Breast epithelium (tissue), 4 donors: Measurements from ENCODE around the gene MELTF. TPM values are rescaled to one million over a fixed set of nuclear protein-coding genes. Genes with fewer than 3 reads are reported as not detected.
A peak's percentile ranks its signal among the peaks of the same experiment; 100 is the strongest.

Experiments used
- DNase-seq, 2 donors: peaks; one replicate each; pipeline ENCODE4 v3.0.0-alpha.2; 2019; ENCODE audit warnings: low spot score in 2 of 2
- H3K27ac ChIP-seq, 2 donors: fragments of 200-600 bp; sonication (generic) in 1 of 2; one replicate each; pipeline ENCODE4 v1.5.1; 2016 to 2019; ENCODE audit warnings: mild to moderate bottlenecking in 1 of 2
- H3K27me3 ChIP-seq, 2 donors: fragments of 200-600 bp; sonication (generic) in 1 of 2; one replicate each; pipeline versions ENCODE4 v1.5.1 to v1.6.0; 2017 to 2019; ENCODE audit warnings: control low read depth in 1 of 2, mild to moderate bottlenecking in 1 of 2
- H3K36me3 ChIP-seq: fragments of 200-600 bp; one replicate; pipeline ENCODE4 v1.5.1; 2019
- H3K4me1 ChIP-seq, 2 donors: fragments of 200-600 bp; sonication (generic); one replicate each; pipeline ENCODE4 v1.5.1; 2016 to 2019; ENCODE audit warnings: control low read depth in 1 of 2
- H3K4me3 ChIP-seq, 3 donors: fragments of 200-600 bp; sonication (generic); 1 replicate in 2 of 3; 2 replicates in 1 of 3; pipeline ENCODE4 v1.5.1; 2016 to 2019; ENCODE audit warnings: mild to moderate bottlenecking in 3 of 3, moderate library complexity in 2 of 3
- H3K9me3 ChIP-seq, 2 donors: fragments of 200-600 bp; sonication (generic) in 1 of 2; one replicate each; pipeline ENCODE4 v1.5.1; 2016 to 2019; ENCODE audit warnings: control low read depth in 1 of 2
- POLR2A ChIP-seq: fragments of 450-650 bp; IDR thresholded peaks from one replicate; pipeline ENCODE4 v1.6.1; 2016; ENCODE audit warnings: antibody characterized with exemption, mild to moderate bottlenecking, moderate library complexity
- POLR2AphosphoS5 ChIP-seq, 3 donors: sonication (generic); formaldehyde crosslinking; IDR thresholded peaks; one replicate each; pipeline ENCODE4 v1.6.1; 2017; ENCODE audit warnings: antibody characterized with exemption in 3 of 3
- intact Hi-C: fragments of 100-400 bp; cut with DNase I; formaldehyde crosslinking; loops from one replicate; pipeline ENCODE4 v1.15.1; 2023; ENCODE audit warnings: low total_unique reads
- total RNA-seq, 3 donors: library from RNA; depleted of rRNA; stranded (reverse); fragments of >200 nt; gene quantifications; one replicate each; pipeline ENCODE4 v1.1.0, GENCODE V29; 2016
- TF ChIP-seq, protein P1 (sequence below), 3 donors: fragments of 450-650 bp; IDR thresholded peaks; one replicate each; pipeline ENCODE4 v1.5.1; 2016 to 2017; ENCODE audit warnings: antibody characterized with exemption in 3 of 3, mild to moderate bottlenecking in 3 of 3, moderate library complexity in 3 of 3

MELTF gene
- total RNA-seq, 3 donors from 2014 or later: 7.2 to 58.2 (median 10.2) TPM

GRCh38 chr3:196968233-196969133 lies 61.1 kb downstream of the MELTF start, which contains the start of gene PIGZ:
PIGZ (minus strand) TSS chr3:196968833; CDS start chr3:196952031, 16,802 bp downstream.
- intact Hi-C loops: no loop called here
- H3K27ac ChIP-seq: peak within 1 kb of the TSS; percentile 54 to 72
- peaks cover 0 to 5% of the 10 kb centered on the region in 2 donors for H3K4me1 ChIP-seq
- H3K27me3 ChIP-seq: no peaks in the 10 kb centered on the region
- TF ChIP-seq POLR2AphosphoS5 (IDR thresholded peaks at IDR 0.05): no peak
- TF ChIP-seq, protein P1, sequence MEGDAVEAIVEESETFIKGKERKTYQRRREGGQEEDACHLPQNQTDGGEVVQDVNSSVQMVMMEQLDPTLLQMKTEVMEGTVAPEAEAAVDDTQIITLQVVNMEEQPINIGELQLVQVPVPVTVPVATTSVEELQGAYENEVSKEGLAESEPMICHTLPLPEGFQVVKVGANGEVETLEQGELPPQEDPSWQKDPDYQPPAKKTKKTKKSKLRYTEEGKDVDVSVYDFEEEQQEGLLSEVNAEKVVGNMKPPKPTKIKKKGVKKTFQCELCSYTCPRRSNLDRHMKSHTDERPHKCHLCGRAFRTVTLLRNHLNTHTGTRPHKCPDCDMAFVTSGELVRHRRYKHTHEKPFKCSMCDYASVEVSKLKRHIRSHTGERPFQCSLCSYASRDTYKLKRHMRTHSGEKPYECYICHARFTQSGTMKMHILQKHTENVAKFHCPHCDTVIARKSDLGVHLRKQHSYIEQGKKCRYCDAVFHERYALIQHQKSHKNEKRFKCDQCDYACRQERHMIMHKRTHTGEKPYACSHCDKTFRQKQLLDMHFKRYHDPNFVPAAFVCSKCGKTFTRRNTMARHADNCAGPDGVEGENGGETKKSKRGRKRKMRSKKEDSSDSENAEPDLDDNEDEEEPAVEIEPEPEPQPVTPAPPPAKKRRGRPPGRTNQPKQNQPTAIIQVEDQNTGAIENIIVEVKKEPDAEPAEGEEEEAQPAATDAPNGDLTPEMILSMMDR (IDR thresholded peaks at IDR 0.05): no peak
- TF ChIP-seq POLR2A: no peak
- H3K9me3 ChIP-seq: no peaks in the 10 kb centered on the region
- no peaks in the 10 kb centered on the region for H3K36me3 ChIP-seq
- DNase-seq: no peak
- peak within 1 kb of the TSS; percentile 69 to 97 (median 78) for H3K4me3 ChIP-seq

DNA sequence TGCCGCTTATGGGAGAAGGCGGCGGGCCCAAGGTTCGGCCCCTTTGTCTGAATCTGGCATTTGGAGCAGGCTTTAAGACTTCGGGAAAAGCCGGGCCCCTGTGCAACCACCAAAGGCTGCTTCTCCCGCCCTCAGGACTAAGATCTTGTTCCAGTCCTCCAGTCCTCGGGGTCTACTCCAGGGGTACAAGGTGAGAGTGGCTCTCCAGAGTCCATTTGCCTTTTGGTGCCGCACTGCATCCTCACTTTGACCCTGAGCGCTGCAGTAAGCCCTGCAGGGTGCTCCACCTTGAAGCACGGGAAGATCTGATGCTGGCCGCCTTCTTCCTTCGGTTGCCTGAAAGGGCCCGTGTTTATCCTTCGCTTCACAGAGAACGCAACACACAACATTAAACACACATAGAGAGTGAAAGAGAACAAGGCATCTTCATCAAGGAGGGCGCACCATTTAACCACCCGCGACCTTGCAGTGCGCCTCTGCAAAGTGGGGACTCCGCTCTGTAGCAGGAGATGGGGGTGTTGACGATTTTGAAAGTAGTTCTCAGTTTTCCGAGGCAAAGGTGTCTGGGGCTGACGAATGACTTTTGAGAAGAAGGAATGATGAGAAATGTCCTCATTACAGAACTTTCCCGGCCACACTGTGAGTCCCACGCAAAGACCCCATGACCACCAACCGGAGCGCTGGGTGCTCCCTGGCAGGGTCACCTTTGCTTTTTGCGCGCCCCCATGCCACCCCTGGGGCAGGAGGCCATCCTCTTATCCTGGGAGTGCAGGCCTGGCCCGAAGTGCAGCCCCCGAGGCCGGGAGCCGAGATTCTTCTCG lies 62.0 kb downstream of the MELTF start:
- TF ChIP-seq POLR2AphosphoS5 (IDR thresholded peaks at IDR 0.05) (no peak), POLR2A (no peak)
- TF ChIP-seq, protein P1 (IDR thresholded peaks at IDR 0.05): no peak

DNA sequence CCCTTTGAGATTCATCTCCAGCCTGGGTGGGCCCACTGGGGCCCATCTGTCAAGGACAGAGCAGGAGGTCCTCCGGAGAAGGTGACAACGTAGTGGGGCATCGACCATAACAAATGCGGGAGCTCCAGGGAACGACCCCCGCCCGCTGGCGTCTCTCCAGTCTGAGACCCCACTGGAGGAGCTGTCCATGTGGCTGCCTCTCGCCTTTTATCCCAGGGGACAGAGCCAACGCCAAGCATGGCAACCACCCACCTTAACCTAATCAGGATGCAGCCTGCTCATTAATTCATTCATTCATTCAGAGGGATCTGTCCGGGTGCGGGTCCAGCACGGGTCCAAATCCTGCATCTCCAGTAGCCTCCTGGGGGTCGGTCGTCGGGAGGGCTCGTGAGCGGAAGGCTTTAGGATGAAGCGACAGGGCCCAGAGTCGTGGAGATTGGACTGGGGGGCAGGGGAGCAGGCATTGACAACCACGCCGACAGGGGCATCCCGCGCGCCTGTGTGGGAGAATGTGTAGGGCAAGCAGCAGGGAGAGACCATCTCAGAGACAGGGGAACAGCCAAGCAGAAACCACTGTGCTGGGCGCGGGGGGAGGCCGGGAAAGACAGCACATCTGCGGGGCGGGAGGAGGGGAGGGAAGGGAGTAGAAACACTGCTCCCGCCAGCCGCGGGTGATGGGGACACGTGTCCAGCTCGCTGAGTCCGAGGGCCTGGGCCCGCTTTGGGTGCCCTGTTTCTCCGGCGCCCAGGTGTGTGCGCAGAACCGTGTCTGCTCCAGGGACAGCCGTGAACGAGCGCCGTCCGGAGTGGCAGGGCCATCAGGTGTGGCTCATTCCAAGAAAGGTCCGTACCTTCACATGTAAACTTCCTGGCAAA lies 62.9 kb downstream of the MELTF start:
- H3K4me1 ChIP-seq: peaks cover 0 to 5% of the 10 kb centered on the region in 2 donors
- intact Hi-C loops: no loop called here
- TF ChIP-seq POLR2AphosphoS5 (IDR thresholded peaks at IDR 0.05) (no peak), POLR2A (no peak)
- TF ChIP-seq, protein P1 (IDR thresholded peaks at IDR 0.05): no peak
- no peak overlapping the region for H3K27ac ChIP-seq
- H3K9me3 ChIP-seq: no peaks in the 10 kb centered on the region
- H3K36me3 ChIP-seq: no peaks in the 10 kb centered on the region
- no peak for DNase-seq
- H3K27me3 ChIP-seq: no peaks in the 10 kb centered on the region
- H3K4me3 ChIP-seq: no peak overlapping the region

More for the DNA sequence above, 62.0 kb downstream of the MELTF start:
- intact Hi-C loops: no loop called here
- no peaks in the 10 kb centered on the region for H3K27me3 ChIP-seq
- H3K36me3 ChIP-seq: no peaks in the 10 kb centered on the region
- peak overlapping the region; percentile 69 to 97 (median 78) for H3K4me3 ChIP-seq
- peaks cover 0 to 5% of the 10 kb centered on the region in 2 donors for H3K4me1 ChIP-seq
- no peaks in the 10 kb centered on the region for H3K9me3 ChIP-seq
- H3K27ac ChIP-seq: no peak overlapping the region
- no peak for DNase-seq

DNA sequence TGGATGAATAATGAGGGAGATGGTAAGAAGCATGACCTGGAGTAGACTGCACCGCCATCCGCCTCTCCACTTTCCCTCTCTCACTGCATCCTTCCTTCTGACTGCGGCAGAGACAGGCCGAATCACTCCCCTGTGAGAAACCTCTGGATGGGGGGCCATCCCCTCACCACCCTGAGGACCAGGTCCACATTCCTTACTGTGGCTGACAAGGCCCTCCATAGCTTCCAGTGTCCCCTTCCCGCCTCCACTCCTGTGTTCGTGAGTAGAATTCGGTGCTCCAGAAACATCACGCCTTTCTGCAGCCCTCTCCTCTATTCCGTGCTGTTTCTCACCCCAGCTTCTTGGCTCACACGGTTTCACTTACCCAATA lies 63.8 kb downstream of the MELTF start:
- no peak for DNase-seq
- Histone ChIP-seq H3K4me3 (no peak overlapping the region), H3K9me3 (no peaks in the 10 kb centered on the region), H3K4me1 (peaks cover 0 to 5% of the 10 kb centered on the region in 2 donors), H3K27ac (no peak overlapping the region), H3K36me3 (no peaks in the 10 kb centered on the region), H3K27me3 (no peaks in the 10 kb centered on the region)
- intact Hi-C loops: no loop called here
- TF ChIP-seq POLR2AphosphoS5 (IDR thresholded peaks at IDR 0.05): no peak
- TF ChIP-seq, protein P1 (IDR thresholded peaks at IDR 0.05): no peak
- TF ChIP-seq POLR2A: no peak
